ENCODE measurements around the gene SH3BGRL. TPM values are rescaled to one million over a fixed set of nuclear protein-coding genes. Genes with fewer than 3 reads are reported as not detected.

The SH3BGRL gene
- total and polyA plus RNA-seq, 9 of the 15 experiments (the other 6 are each of a cell fraction or from before 2014, with no cell fraction given), result 21.3 to 74.3 (median 45.4) TPM

DNA sequence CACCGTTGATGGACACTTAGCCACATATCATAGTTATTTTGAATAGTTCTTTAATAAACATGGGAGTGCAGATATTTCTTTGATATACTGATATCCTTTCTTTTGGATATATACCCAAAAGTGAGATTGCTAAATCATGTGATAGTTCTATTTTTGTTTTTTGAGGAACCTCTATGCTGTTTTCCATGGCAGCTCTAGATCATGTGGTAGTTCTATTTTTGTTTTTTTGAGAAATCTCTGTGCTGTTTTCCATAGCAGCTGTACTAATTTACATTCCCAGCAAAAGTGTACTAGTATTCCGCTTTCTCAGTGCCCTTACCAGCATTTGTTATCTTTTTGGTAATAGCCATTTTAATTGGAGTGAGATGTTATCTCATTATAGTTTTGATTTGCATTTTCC, 3.6 kb downstream of the SH3BGRL start:
- ATAC-seq, result no peak
- Histone ChIP-seq H3K4me3 (no peak overlapping the region), H3K79me2 (ENCODE audit: control insufficient read depth, insufficient read depth, low read length) (peaks cover 40% of the 10 kb centered on the region), H3K9ac (ENCODE audit: insufficient read depth in 1 of 2, low read depth in 2 of 2, low read length in 2 of 2) (no peak overlapping the region), H3K9me3 (replicated peaks; ENCODE audit: control insufficient read depth, insufficient read depth, low read depth, low read length) (no peaks in the 10 kb centered on the region), H3K36me3 (ENCODE audit: control insufficient read depth, insufficient read depth, low read length) (no peaks in the 10 kb centered on the region), H3K9me1 (ENCODE audit: control insufficient read depth, insufficient read depth, low read length) (no peaks in the 10 kb centered on the region), H4K20me1 (replicated peaks; ENCODE audit: control insufficient read depth, insufficient read depth, low read length) (no peaks in the 10 kb centered on the region), H3K4me2 (ENCODE audit: insufficient read depth, low read length) (no peak overlapping the region), H3K27me3 (ENCODE audit: control insufficient read depth in 2 of 2, insufficient read depth in 2 of 2, low read length in 2 of 2) (no peaks in the 10 kb centered on the region), H3K4me1 (replicated peaks in 1 of 2; ENCODE audit: control insufficient read depth in 2 of 2, insufficient read depth in 2 of 2, low read length in 2 of 2) (0 out of 5 replicates have a peak, but pooled peaks cover 0 to 3% of the 10 kb centered on the region in 2 experiments), H2AFZ (ENCODE audit: low read depth, low read length) (no peak overlapping the region), H3K27ac (ENCODE audit: extremely low read depth, low read depth, low read length) (no peak overlapping the region)
- intact Hi-C loops (cut with micrococcal nuclease), result no loop called here
- BruUV-seq (replicated peaks), result no TSS peak
- no peak for FAIRE-seq
- CTCF ChIA-PET (ENCODE audit: low intra/inter-chr PET ratio), result no interaction called here
- DNase-seq (ENCODE audit: extremely low read depth in 1 of 4, low spot score in 3 of 4), result no peak
- POLR2A ChIA-PET, result no interaction called here
- in situ Hi-C loops (cut with MboI), result no loop called here
- TF ChIP-seq HCFC1 (IDR thresholded peaks at IDR 0.05; ENCODE audit: low read depth, low read length) (no peak), RUNX1 (IDR thresholded peaks at IDR 0.05; ENCODE audit: low read depth) (no peak), ZNF431 (CRISPR knock-in tag; IDR thresholded peaks at IDR 0.05) (no peak), CBX1 (IDR thresholded peaks at IDR 0.05; ENCODE audit: low read depth) (no peak), MEF2A (IDR thresholded peaks at IDR 0.05; ENCODE audit: control insufficient read depth, low read depth, low read length) (no peak)
- TF ChIP-seq, protein P1, sequence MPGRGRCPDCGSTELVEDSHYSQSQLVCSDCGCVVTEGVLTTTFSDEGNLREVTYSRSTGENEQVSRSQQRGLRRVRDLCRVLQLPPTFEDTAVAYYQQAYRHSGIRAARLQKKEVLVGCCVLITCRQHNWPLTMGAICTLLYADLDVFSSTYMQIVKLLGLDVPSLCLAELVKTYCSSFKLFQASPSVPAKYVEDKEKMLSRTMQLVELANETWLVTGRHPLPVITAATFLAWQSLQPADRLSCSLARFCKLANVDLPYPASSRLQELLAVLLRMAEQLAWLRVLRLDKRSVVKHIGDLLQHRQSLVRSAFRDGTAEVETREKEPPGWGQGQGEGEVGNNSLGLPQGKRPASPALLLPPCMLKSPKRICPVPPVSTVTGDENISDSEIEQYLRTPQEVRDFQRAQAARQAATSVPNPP (IDR thresholded peaks at IDR 0.05; ENCODE audit: borderline replicate concordance, insufficient read depth, insufficient read length), result no peak
- 30% methylated on average over 1 of the region's 2 CpGs for WGBS (ENCODE audit: insufficient coverage, low coverage, missing lambda C conversion rate)
